CD1c-positive myeloid dendritic cell (primary cell): ENCODE results near the gene CAPS.

ENCODE experiments used
- DNase-seq: peaks from one replicate; pipeline ENCODE4 v3.0.0-alpha.2; 2016; ENCODE audit errors: extremely low spot score

CAPS gene

DNA sequence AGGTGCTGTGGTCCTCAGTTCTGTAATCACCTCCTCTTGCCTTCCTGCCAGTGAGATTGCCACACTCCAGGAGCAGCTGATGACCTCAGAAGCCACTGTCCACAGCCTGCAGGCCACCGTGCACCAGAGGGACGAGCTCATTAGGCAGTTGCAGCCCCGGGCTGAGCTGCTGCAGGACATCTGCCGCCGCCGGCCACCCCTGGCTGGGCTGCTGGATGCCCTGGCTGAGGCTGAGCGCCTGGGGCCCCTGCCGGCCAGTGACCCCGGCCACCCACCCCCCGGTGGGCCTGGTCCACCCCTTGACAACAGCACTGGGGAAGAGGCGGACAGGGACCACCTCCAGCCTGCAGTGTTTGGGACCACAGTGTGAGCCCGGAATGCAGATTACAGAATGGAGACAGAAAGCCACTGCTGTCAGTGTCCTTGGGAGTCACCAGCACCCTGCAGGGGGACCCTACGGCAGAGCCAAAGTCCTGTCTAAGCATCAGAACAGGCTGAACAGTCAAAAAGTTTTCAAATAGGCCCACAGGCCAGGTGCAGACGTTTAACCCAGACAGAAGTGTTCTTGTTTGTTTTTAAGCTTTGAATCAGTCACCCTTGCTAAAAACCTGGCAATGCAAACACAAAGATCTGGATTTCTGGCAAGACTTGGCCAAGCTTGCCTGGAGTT lies 5.1 kb upstream of the CAPS start:
- DNase-seq = no peak

DNA sequence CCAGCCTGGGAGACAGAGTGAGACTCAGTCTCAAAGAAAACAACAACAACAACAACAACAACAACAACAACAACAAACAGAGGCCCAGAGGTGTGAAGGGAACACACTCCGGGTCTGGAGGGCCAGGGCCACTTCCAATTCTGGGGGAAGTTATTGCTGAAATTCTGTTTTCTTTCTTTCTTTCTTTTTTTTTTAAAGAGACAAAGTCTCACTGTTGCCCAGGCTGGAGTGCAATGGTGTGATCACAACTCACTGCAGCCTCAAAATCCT lies 3.5 kb upstream of the CAPS start:
- no peak for DNase-seq

GRCh38 chr19:5911366-5911765 lies 2.7 kb upstream of the CAPS start:
- DNase-seq = no peak

- no peak for DNase-seq
Observed at GRCh38 chr19:5914358-5914774, 312 bp downstream of the CAPS start.

- no peak for DNase-seq
Observed at GRCh38 chr19:5914946-5915781, 1.1 kb downstream of the CAPS start.

DNA sequence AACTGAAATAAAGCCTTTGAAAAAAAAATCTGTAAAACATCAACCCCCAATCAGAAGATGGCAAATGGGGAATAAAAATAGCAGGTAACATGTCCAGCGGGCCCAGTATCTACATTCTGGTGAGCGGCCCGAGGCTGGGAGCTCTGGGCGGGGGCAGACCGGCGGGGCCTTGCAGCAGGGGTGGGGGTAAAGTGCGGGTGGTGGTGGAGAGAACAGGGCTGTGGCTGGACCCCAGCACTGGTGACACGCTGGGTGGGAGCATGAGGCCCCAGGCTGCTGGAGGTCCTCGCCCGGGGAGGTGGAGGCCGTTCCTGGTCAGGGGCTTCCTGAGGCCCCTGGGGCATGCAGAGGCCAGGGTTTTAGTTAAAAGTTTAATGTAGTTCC lies 1.7 kb downstream of the CAPS start:
- no peak for DNase-seq

DNA sequence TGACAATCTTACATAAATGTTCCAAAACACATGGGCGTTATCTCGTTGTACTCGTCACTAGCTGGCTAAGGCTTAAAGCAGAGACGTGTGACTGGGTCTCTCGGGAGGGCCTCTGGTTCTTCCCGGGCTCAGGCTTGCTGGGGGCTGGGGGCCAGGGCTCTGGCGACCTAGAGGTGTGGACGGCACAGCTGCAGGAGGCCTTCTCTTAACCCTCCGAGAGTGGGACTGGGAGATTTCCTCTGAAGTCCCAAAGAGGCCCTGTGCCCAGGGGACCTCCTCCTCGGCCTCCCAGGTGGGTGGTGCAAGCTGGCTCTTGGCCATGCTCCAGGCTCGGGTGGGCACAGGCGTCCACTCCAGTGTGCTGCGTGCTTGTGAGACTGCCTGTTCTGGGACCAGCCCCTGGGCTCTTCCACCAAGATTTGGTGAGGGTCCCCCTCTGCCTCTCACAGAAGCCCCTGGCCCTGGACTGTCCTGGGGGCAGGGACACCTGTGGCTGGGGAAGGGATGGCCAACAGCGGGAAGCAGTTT lies 2.2 kb downstream of the CAPS start:
- DNase-seq = no peak

GRCh38 chr19:5917431-5918107 lies 3.5 kb downstream of the CAPS start:
- DNase-seq = no peak

GRCh38 chr19:5918463-5919079 lies 4.5 kb downstream of the CAPS start:
- DNase-seq = no peak

DNA sequence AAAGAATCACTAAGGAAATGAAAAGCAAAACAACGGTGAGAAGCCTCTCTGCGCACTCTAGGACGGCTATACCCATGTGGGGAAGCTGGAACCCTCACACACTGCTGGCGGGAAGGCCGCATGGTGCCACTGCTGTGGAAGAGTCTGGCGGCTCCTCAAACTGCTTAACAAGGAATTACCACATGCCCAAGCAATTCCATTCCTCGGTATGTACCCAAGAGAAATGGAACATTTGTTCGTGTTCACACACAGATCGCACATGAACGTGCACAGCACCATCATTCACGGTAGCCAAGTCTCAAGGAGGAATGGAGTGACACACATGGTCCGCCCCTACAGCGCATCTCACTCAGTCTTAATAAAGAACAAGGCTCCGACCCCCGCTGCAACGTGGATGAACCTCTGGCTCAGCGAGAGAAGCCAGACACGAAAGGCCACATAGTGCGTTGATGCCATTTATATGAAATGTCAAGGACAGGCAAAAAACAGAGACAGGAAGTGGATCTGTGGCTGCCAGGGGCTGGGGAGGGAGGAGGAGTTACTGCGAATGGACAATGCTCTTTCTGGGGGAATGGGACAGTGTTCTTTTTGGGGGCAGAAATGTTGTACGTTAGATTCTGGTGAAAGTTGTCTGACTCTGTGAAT lies 7.6 kb downstream of the CAPS start:
- no peak for DNase-seq

DNA sequence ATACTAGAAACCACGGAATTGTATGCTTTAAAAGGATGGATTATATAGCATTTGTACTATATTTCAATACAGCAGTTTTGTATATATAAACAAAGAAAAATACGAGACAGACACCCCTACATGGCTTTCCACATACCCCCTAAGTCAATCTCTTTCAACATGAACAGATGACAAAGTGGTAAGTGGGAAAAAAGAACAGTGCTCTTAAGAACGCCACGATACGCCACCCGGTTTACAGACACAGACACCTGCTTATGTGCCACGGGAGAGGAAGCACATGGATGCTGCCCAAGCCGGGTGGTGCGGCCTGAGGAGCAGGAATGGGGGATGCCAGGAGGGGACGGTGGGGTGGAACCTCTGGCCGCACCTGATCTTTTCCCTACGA lies 8.1 kb downstream of the CAPS start:
- DNase-seq = no peak

- no peak for DNase-seq
Observed at GRCh38 chr19:5923356-5923755, 9.3 kb downstream of the CAPS start.

- no peak for DNase-seq
Observed at GRCh38 chr19:5925830-5926427, 11.9 kb downstream of the CAPS start.

DNA sequence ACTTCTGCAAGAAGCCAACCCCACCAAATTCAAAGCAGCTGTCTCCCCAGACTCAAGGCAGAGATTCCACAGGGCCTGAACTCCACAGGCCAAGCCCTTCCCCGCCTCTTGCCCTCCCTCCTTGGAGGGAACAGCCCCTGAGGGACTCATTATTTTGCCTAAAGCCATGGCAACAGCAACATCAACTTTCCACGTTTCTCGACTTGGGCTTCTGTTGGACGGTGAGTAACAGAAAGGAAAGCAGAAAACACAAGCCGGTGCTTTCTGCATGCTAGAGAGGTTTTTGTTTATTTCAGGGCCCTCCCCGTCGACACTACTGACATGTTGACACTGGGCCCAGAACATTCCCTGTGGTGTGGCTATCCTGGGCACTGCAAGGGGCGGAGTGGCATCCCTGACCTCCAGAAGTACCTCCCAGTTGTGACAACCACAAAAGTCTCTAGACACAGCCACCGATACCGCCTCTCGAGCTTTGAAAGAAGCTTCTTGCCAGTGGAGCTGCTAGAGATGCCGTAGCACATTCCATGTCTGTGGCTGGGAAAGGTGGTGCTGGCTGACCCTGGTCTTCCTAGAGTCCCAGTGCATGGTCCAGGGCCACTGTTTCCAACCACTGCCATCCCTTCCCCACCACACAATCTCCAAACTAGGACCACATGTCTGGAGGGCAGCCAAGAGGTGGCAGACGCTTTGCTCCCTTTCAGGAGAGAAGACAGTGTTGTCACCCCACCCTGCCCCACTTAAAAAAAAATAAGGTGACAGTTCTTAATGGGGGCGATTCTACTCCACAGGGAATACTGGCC lies 12.8 kb downstream of the CAPS start:
- DNase-seq = no peak

DNA sequence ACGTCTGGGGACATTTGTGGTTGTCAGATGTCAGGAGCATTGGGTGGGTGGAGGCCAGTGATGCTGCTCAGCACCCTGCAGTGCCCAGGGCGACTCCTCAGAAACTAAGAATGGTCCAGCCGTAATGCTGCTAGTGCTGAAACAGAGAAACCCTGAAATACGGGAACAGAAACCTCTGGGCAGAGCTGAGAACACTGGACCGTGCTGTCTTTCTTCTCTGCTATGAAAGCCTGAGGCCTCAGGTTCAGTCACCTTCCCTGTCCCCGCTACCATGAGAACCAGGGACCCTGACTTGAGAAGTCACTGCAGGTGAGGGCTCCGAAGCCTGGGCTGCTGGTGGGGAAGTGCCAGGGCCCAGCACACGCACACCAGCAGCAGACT lies 13.4 kb downstream of the CAPS start:
- DNase-seq = no peak

GRCh38 chr19:5929179-5929578 lies 15.1 kb downstream of the CAPS start:
- DNase-seq = no peak

GRCh38 chr19:5929625-5930024 lies 15.6 kb downstream of the CAPS start:
- DNase-seq = no peak

DNA sequence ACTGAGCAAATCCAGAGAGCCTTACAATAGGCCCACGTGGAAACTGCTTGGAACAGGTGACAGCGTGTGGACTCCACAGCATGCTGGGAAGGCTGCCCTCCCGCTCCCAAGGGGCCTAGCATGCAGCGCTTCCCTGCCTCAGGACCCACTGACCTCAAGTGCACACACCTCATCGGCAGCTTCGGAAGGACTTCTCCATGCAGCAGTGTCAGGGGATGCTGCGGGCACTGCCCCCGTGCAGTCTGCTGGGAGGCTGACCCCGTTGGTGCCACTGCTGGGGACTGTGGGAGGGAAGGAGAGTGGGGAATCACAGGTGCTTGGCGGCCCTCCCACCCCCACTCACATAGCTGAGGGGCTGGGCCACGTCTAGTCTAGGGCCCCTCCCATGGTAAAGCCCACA lies 17.2 kb downstream of the CAPS start:
- no peak for DNase-seq

DNA sequence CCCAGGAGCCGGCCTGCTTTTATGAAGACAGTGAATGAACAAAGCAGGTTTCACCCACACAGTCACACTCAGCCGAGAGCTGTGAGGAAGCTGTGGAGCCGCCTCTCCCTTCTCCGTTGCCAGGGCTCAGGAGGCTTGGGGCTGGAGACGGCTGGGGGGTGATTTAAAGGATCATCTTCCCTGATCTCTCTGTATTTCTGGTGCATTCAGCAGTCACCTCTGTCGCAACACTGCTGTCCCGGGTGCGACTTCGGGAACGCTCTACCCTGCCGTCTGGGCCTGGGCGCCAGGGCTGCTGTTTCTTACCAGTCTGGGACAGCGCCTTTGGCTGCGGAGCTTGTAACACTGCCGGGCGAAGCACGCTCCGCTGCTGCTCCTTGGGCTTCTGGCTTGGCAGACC lies 18.1 kb downstream of the CAPS start:
- DNase-seq = no peak

- no peak for DNase-seq
Observed at GRCh38 chr19:5932609-5933262, 18.7 kb downstream of the CAPS start.
